AG09309 (cell line): ENCODE results near the gene PA2G4.
"Not testable (repeated sequence)": the region's sequence is repeated elsewhere in the genome, so short reads cannot be mapped to it uniquely, and the experiment has no call there.

Experiments
- DNase-seq: peaks from one replicate; pipeline ENCODE4 v3.0.0-alpha.2; 2010; ENCODE audit warnings: low read depth
- H3K4me3 ChIP-seq: 2 replicates; pipeline ENCODE4 v1.5.1; 2011; ENCODE audit warnings: mild to moderate bottlenecking, low read depth, low read length, moderate library complexity; ENCODE audit not compliant: control insufficient read depth
- CTCF ChIP-seq: IDR thresholded peaks from 2 replicates; pipeline ENCODE4 v1.5.1; 2011; ENCODE audit warnings: mild to moderate bottlenecking, low read depth, low read length, inconsistent platforms; ENCODE audit not compliant: insufficient read depth, control insufficient read depth; ENCODE audit errors: missing control alignments

PA2G4 gene

GRCh38 chr12:56105609-56105902 is 1.2 kb downstream of the PA2G4 start:
- TF ChIP-seq CTCF: no peak
- DNase-seq: no peak
- H3K4me3 ChIP-seq: peak overlapping the region; percentile 95

GRCh38 chr12:56107242-56107641 is 2.9 kb downstream of the PA2G4 start:
- H3K4me3 ChIP-seq: no peak overlapping the region
- no peak for TF ChIP-seq CTCF
- no peak for DNase-seq

- TF ChIP-seq CTCF: no peak
- no peak for DNase-seq
- H3K4me3 ChIP-seq: no peak overlapping the region
Observed at GRCh38 chr12:56110571-56110970, 6.2 kb downstream of the PA2G4 start.

- no peak for DNase-seq
- H3K4me3 ChIP-seq: no peak overlapping the region
- TF ChIP-seq CTCF: no peak
Observed at GRCh38 chr12:56114084-56114483, 9.7 kb downstream of the PA2G4 start.

GRCh38 chr12:56115329-56115728 is 11.0 kb downstream of the PA2G4 start:
- DNase-seq: no peak
- peak overlapping the region; percentile 80; the same call in 1 of the 2 replicates for H3K4me3 ChIP-seq
- no peak for TF ChIP-seq CTCF

GRCh38 chr12:56116267-56117081 is 12.1 kb downstream of the PA2G4 start, which contains the start of gene RPL41:
TSS of gene RPL41 (plus strand) at chr12:56116633.
- TF ChIP-seq CTCF: no peak
- peak within 1 kb of the TSS; percentile 80 for H3K4me3 ChIP-seq
- peak; percentile 52 for DNase-seq

- not testable (repeated sequence) for DNase-seq
- peak overlapping the region; percentile 80 for H3K4me3 ChIP-seq
Observed at GRCh38 chr12:56117082-56117706, 12.8 kb downstream of the PA2G4 start.
